CD14-positive monocyte (primary cell): Measurements from ENCODE around the gene API5. TPM values are rescaled to one million over a fixed set of nuclear protein-coding genes. Genes with fewer than 3 reads are reported as not detected.

Source experiments
- DNase-seq, 3 donors: peaks; one replicate each; pipeline ENCODE4 v3.0.0-alpha.2; 2011 to 2022
- H2AFZ ChIP-seq: 2 replicates; pipeline ENCODE4 v1.6.0; 2012; ENCODE audit warnings: mild to moderate bottlenecking, low read depth, low read length, inconsistent platforms; ENCODE audit not compliant: insufficient read depth, poor library complexity, severe bottlenecking
- H3K27ac ChIP-seq, 2 donors: 1 replicate in 1 of 2; 2 replicates in 1 of 2; pipeline ENCODE4 v1.5.1; 2012 to 2013; ENCODE audit warnings: low read length in 2 of 2, control low read depth in 1 of 2, inconsistent platforms in 1 of 2, low read depth in 1 of 2, mild to moderate bottlenecking in 1 of 2
- H3K27me3 ChIP-seq, 2 donors: one replicate each; pipeline versions ENCODE4 v1.6.0 to v1.6.1; 2011 to 2013; ENCODE audit warnings: low read length in 2 of 2; ENCODE audit not compliant: control insufficient read depth in 2 of 2, insufficient read depth in 2 of 2
- H3K36me3 ChIP-seq, 2 donors: replicated peaks in 1 of 2; 1 replicate in 1 of 2; 2 replicates in 1 of 2; pipeline versions ENCODE4 v1.5.1 to v1.6.1; 2012 to 2013; ENCODE audit warnings: low read length in 2 of 2, control low read depth in 1 of 2, inconsistent platforms in 1 of 2, mild to moderate bottlenecking in 1 of 2; ENCODE audit not compliant: insufficient read depth in 2 of 2, control insufficient read depth in 1 of 2
- H3K4me1 ChIP-seq, 2 donors: 1 replicate in 1 of 2; 2 replicates in 1 of 2; pipeline versions ENCODE4 v1.5.1 to v1.6.1; 2012 to 2013; ENCODE audit warnings: low read length in 2 of 2, control low read depth in 1 of 2, inconsistent platforms in 1 of 2, mild to moderate bottlenecking in 1 of 2, moderate library complexity in 1 of 2; ENCODE audit not compliant: insufficient read depth in 2 of 2, control insufficient read depth in 1 of 2
- H3K4me2 ChIP-seq: replicated peaks from 2 replicates; pipeline ENCODE3; 2012; ENCODE audit warnings: low read length, moderate library complexity, mild to moderate bottlenecking; ENCODE audit not compliant: poor library complexity, severe bottlenecking; ENCODE audit errors: extremely low read depth
- H3K4me3 ChIP-seq, 3 experiments: fragments of 200-600 bp in 1 of 3; sonication (generic) in 1 of 3; replicated peaks in 1 of 3; 1 replicate in 2 of 3; 2 replicates in 1 of 3; pipeline ENCODE4 v1.5.1; 2011 to 2013; ENCODE audit warnings: low read length in 3 of 3, mild to moderate bottlenecking in 3 of 3, control low read depth in 2 of 3, low read depth in 2 of 3, inconsistent platforms in 1 of 3, moderate library complexity in 1 of 3
- H3K79me2 ChIP-seq: 2 replicates; pipeline ENCODE4 v1.6.0; 2012; ENCODE audit warnings: mild to moderate bottlenecking, control low read depth, inconsistent platforms, low read length, moderate library complexity; ENCODE audit not compliant: insufficient read depth
- H3K9ac ChIP-seq: 2 replicates; pipeline ENCODE4 v1.6.0; 2017; ENCODE audit warnings: low read length, mild to moderate bottlenecking; ENCODE audit not compliant: insufficient read depth, poor library complexity, severe bottlenecking
- H3K9me3 ChIP-seq, 2 donors: replicated peaks in 1 of 2; 1 replicate in 1 of 2; 2 replicates in 1 of 2; pipeline versions ENCODE4 v1.5.1 to v1.6.1; 2012 to 2013; ENCODE audit warnings: low read length in 2 of 2, control low read depth in 1 of 2; ENCODE audit not compliant: control insufficient read depth in 1 of 2, insufficient read depth in 1 of 2
- H4K20me1 ChIP-seq: 2 replicates; pipeline ENCODE4 v1.6.0; 2012; ENCODE audit warnings: mild to moderate bottlenecking, low read length, control low read depth, moderate library complexity; ENCODE audit not compliant: insufficient read depth
- H3K27ac Mint-ChIP-seq, 7 donors: one replicate each; pipeline ENCODE4 v1.8.0; 2020; ENCODE audit warnings: mild to moderate bottlenecking in 7 of 7, mixed read lengths in 7 of 7, moderate library complexity in 6 of 7, inconsistent platforms in 2 of 7
- H3K27me3 Mint-ChIP-seq, 3 donors: one replicate each; pipeline ENCODE4 v1.8.0; 2021 to 2022; ENCODE audit warnings: low read depth in 3 of 3, mild to moderate bottlenecking in 3 of 3, mixed read lengths in 3 of 3, moderate library complexity in 3 of 3, inconsistent platforms in 1 of 3
- H3K36me3 Mint-ChIP-seq, 2 donors: one replicate each; pipeline ENCODE4 v1.8.0; 2020; ENCODE audit warnings: mixed read lengths in 2 of 2, inconsistent platforms in 1 of 2, mild to moderate bottlenecking in 1 of 2
- H3K4me1 Mint-ChIP-seq: one replicate; pipeline ENCODE4 v1.8.0; 2020; ENCODE audit warnings: mild to moderate bottlenecking, mixed read lengths
- H3K4me3 Mint-ChIP-seq, 2 donors: one replicate each; pipeline ENCODE4 v1.8.0; 2020; ENCODE audit warnings: mild to moderate bottlenecking in 2 of 2, mixed read lengths in 2 of 2, moderate library complexity in 1 of 2
- H3K9me3 Mint-ChIP-seq, 7 donors: one replicate each; pipeline ENCODE4 v1.8.0; 2020 to 2022; ENCODE audit warnings: mixed read lengths in 7 of 7, mild to moderate bottlenecking in 6 of 7, moderate library complexity in 6 of 7, inconsistent platforms in 2 of 7
- WGBS: methylation state at CpG from one replicate; pipeline ENCODE4 v1.1.5; 2013; ENCODE audit warnings: missing lambda C conversion rate; ENCODE audit not compliant: insufficient coverage; 5-methylcytosine and 5-hydroxymethylcytosine counted together
- intact Hi-C, 2 donors: fragments of 100-400 bp; cut with micrococcal nuclease; formaldehyde crosslinking; loops; one replicate each; pipeline versions ENCODE4 v1.15.0 to v1.15.1; 2023
- polyA minus RNA-seq: library from RNA; depleted of rRNA, polyadenylated mRNA; stranded (reverse); fragments of >200 nt; gene quantifications from 2 replicates; pipeline ENCODE4 v1.2.3, GENCODE V29; 2012
- polyA plus RNA-seq, 3 donors: library from polyadenylated mRNA; depleted of rRNA in 1 of 3; unstranded in 2 of 3; stranded (reverse) in 1 of 3; fragments of 300-500 nt in 2 of 3; fragments of >200 nt in 1 of 3; fragmentation: Illumina TruSeq in 2 of 3; gene quantifications; 1 replicate in 2 of 3; 2 replicates in 1 of 3; pipeline ENCODE4 v1.2.3, GENCODE V29; 2012 to 2021
- total RNA-seq, 12 experiments: library from RNA in 1 of 12; stranded (reverse) in 1 of 12; fragments of 120-200 nt in 1 of 12; gene quantifications; one replicate each; pipeline ENCODE4 v1.2.4 and lab custom pipeline; 2013 to 2026; ENCODE audit warnings: mixed read lengths in 6 of 12, inconsistent platforms in 1 of 12
- TF ChIP-seq, protein P1 (sequence below): fragments of 200-600 bp; IDR thresholded peaks from one replicate; pipeline ENCODE4 v1.8.0; 2022; ENCODE audit warnings: antibody characterized with exemption, mild to moderate bottlenecking

API5 gene
- total RNA-seq (2013), result 49.1 TPM
- polyA plus RNA-seq (10 to 100 TPM; 17.1 to 84.0 (median 65.9) TPM), polyA minus RNA-seq (17.5 and 27.0 TPM in 2 replicates), total RNA-seq (lab: John Stamatoyannopoulos, UW) (36.8 to 113 (median 54.0) reads per million in 11 experiments)

DNA sequence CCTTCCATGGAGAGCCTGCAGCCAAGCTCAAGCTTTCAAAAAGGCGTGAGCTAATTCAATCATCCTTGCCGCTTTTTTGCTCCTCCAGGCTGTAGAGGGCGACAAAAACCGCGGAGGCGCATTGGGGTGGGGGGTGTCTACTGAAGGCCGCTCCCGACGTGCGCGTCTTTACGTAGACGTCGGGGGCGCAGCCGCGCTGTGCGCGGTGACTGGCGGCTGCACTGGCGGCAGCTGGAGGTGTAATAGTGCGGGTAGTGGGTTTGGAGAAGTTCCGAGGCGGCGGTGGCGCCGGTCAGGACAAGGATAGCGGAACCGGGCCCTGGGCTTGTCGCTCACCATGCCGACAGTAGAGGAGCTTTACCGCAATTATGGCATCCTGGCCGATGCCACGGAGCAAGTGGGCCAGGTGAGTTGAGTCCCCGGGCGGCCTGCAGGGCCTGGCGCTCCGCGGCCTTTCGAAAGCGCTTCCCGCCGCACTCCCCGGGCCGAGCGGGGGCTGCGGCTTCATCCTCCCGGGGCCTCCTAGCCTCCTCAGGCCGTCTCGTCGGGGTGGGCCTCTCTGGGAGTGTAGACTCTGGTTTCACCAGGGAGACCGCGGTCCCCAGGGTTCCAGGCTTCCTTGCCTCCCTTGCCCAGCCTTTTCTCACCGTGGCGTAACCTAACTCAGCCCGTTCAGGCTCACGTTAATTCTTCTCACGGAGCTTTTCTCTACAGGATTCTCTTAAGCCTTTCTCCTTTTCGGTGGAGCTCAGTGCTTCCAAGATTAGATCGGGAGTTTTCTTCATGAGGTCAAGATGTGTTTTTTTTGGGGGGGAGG, at the start of gene API5:
Gene API5, plus strand, starts transcription at position 206 of the 817 bp plus-strand sequence. Its CDS starts 132 bp downstream, at position 338.
- Histone ChIP-seq H3K4me1 (peaks cover 13 to 20% of the 10 kb centered on the region in 2 donors), H3K9me3 (no peaks in the 10 kb centered on the region), H3K4me2 (peak within 1 kb of the TSS; percentile 85), H3K27ac (peak within 1 kb of the TSS; percentile 64 to 89), H3K4me3 (peak within 1 kb of the TSS; percentile 49 to 85 (median 82)), H3K79me2 (peaks cover 50% of the 10 kb centered on the region), H4K20me1 (peaks cover 42% of the 10 kb centered on the region), H2AFZ (peak within 1 kb of the TSS; percentile 88), H3K27me3 (no peaks in the 10 kb centered on the region), H3K36me3 (peaks cover 0 to 10% of the 10 kb centered on the region in 2 donors), H3K9ac (peak within 1 kb of the TSS; percentile 85)
- peak within 1 kb of the TSS; percentile 85 to 98 for H3K4me3 Mint-ChIP-seq
- TF ChIP-seq, protein P1, sequence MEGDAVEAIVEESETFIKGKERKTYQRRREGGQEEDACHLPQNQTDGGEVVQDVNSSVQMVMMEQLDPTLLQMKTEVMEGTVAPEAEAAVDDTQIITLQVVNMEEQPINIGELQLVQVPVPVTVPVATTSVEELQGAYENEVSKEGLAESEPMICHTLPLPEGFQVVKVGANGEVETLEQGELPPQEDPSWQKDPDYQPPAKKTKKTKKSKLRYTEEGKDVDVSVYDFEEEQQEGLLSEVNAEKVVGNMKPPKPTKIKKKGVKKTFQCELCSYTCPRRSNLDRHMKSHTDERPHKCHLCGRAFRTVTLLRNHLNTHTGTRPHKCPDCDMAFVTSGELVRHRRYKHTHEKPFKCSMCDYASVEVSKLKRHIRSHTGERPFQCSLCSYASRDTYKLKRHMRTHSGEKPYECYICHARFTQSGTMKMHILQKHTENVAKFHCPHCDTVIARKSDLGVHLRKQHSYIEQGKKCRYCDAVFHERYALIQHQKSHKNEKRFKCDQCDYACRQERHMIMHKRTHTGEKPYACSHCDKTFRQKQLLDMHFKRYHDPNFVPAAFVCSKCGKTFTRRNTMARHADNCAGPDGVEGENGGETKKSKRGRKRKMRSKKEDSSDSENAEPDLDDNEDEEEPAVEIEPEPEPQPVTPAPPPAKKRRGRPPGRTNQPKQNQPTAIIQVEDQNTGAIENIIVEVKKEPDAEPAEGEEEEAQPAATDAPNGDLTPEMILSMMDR, result peak; percentile 71
- H3K9me3 Mint-ChIP-seq, result peaks cover 0 to 3% (median 0%) of the 10 kb centered on the region in 7 donors
- H3K36me3 Mint-ChIP-seq, result no peaks in the 10 kb centered on the region
- H3K4me1 Mint-ChIP-seq, result peaks cover 33% of the 10 kb centered on the region
- WGBS, result under 1% methylated on average over 50 of the region's 60 CpGs
- H3K27ac Mint-ChIP-seq, result peak within 1 kb of the TSS; percentile 83 to 95 (median 91)
- DNase-seq, result peak; percentile 93 to 95 (median 93)
- intact Hi-C loops, result loop anchor here in 1 of 2 donors (1.0 kb wide), 1 partner anchor 46 kb away; the partner anchor contains the start of gene TTC17
- H3K27me3 Mint-ChIP-seq, result peaks cover 4 to 8% (median 6%) of the 10 kb centered on the region in 3 donors

GRCh38 chr11:43267856-43268580, 43.8 kb upstream of the API5 start:
- Histone ChIP-seq H3K4me3 (no peak overlapping the region), H2AFZ (no peak overlapping the region), H3K9me3 (no peaks in the 10 kb centered on the region), H3K4me1 (no peaks in the 10 kb centered on the region), H3K79me2 (no peaks in the 10 kb centered on the region), H3K27me3 (no peaks in the 10 kb centered on the region), H3K9ac (no peak overlapping the region), H3K4me2 (no peak overlapping the region), H3K27ac (no peak overlapping the region), H4K20me1 (no peaks in the 10 kb centered on the region), H3K36me3 (no peaks in the 10 kb centered on the region)
- no peaks in the 10 kb centered on the region for H3K36me3 Mint-ChIP-seq
- H3K9me3 Mint-ChIP-seq, result peaks cover 0 to 10% (median 0%) of the 10 kb centered on the region in 7 donors
- intact Hi-C loops, result no loop called here
- WGBS, result 86% methylated on average over 9 of the region's 10 CpGs
- H3K27me3 Mint-ChIP-seq, result peaks cover 2 to 4% (median 4%) of the 10 kb centered on the region in 3 donors
- no peaks in the 10 kb centered on the region for H3K4me1 Mint-ChIP-seq
- no peak overlapping the region for H3K27ac Mint-ChIP-seq
- DNase-seq, result no peak
- TF ChIP-seq, protein P1, result no peak
- no peak overlapping the region for H3K4me3 Mint-ChIP-seq
